Fibroblast of lung (primary cell): ENCODE measurements around the gene ZNF565. TPM values are rescaled to one million over a fixed set of nuclear protein-coding genes. Genes with fewer than 3 reads are reported as not detected.
"Not testable (repeated sequence)": the region's sequence is repeated elsewhere in the genome, so short reads cannot be mapped to it uniquely, and the experiment has no call there.

ENCODE experiments used
- DNase-seq, 2 donors: peaks; one replicate each; pipeline versions ENCODE4 v3.0.0 to v3.0.0-alpha.2; 2010; ENCODE audit warnings: low read depth in 2 of 2
- H2AFZ ChIP-seq: 2 replicates; pipeline ENCODE4 v1.5.1; 2012; ENCODE audit warnings: low read length, control low read depth, inconsistent platforms
- H3K27ac ChIP-seq: 2 replicates; pipeline ENCODE4 v1.5.1; 2011; ENCODE audit warnings: low read length, control low read depth; ENCODE audit not compliant: insufficient read depth
- H3K27me3 ChIP-seq: 2 replicates; pipeline ENCODE4 v1.5.1; 2011; ENCODE audit warnings: mild to moderate bottlenecking, low read length; ENCODE audit not compliant: control insufficient read depth, insufficient read depth
- H3K36me3 ChIP-seq: 2 replicates; pipeline ENCODE4 v1.5.1; 2011; ENCODE audit warnings: low read length; ENCODE audit not compliant: control insufficient read depth, insufficient read depth
- H3K4me1 ChIP-seq: 2 replicates; pipeline ENCODE4 v1.5.1; 2011; ENCODE audit warnings: low read length; ENCODE audit not compliant: control insufficient read depth, insufficient read depth; ENCODE audit errors: extremely low read depth
- H3K4me2 ChIP-seq: 2 replicates; pipeline ENCODE4 v1.5.1; 2011; ENCODE audit warnings: low read length, control low read depth; ENCODE audit not compliant: insufficient read depth; ENCODE audit errors: extremely low read depth
- H3K4me3 ChIP-seq, 4 experiments: fragments of 200-600 bp in 1 of 4; sonication (generic) in 1 of 4; replicated peaks in 1 of 4; 2 replicates each; pipeline ENCODE4 v1.5.1; 2011 to 2016; ENCODE audit warnings: low read length in 4 of 4, low read depth in 3 of 4, mild to moderate bottlenecking in 3 of 4, control low read depth in 2 of 4, inconsistent platforms in 1 of 4, mixed read lengths in 1 of 4; ENCODE audit not compliant: insufficient read depth in 1 of 4; ENCODE audit errors: control extremely low read depth in 1 of 4
- H3K79me2 ChIP-seq: 2 replicates; pipeline ENCODE4 v1.5.1; 2012; ENCODE audit warnings: mild to moderate bottlenecking, low read length, inconsistent platforms; ENCODE audit not compliant: control insufficient read depth, insufficient read depth
- H3K9ac ChIP-seq: 2 replicates; pipeline ENCODE4 v1.5.1; 2011; ENCODE audit warnings: mild to moderate bottlenecking, low read length, control low read depth; ENCODE audit not compliant: insufficient read depth
- H3K9me3 ChIP-seq: 2 replicates; pipeline ENCODE4 v1.5.1; 2012; ENCODE audit warnings: low read depth, low read length; ENCODE audit not compliant: control insufficient read depth, insufficient read depth
- H4K20me1 ChIP-seq: 2 replicates; pipeline ENCODE4 v1.5.1; 2011; ENCODE audit warnings: low read length; ENCODE audit not compliant: control insufficient read depth, insufficient read depth; ENCODE audit errors: extremely low read depth
- EZH2 ChIP-seq: IDR thresholded peaks from 2 replicates; pipeline ENCODE4 v1.5.1; 2012; ENCODE audit warnings: low read length, control low read depth, mild to moderate bottlenecking; ENCODE audit errors: missing control alignments
- polyA plus RNA-seq, 2 donors: library from polyadenylated mRNA; depleted of rRNA in 1 of 2; stranded (reverse) in 1 of 2; unstranded in 1 of 2; fragments of >200 nt; gene quantifications; 2 replicates each; pipeline ENCODE4 v1.2.1, GENCODE V29; 2011 to 2012; ENCODE audit warnings: missing spikeins in 1 of 2
- total RNA-seq: library from RNA; depleted of rRNA; stranded (reverse); fragments of >200 nt; gene quantifications from 2 replicates; pipeline ENCODE4 v1.2.1, GENCODE V29; 2014
- TF ChIP-seq, protein P1 (sequence below), 2 donors: IDR thresholded peaks in 1 of 2; conservative IDR thresholded peaks in 1 of 2; 1 replicate in 1 of 2; 2 replicates in 1 of 2; pipeline ENCODE4 v1.5.1; 2011 to 2012; ENCODE audit warnings: low read length in 2 of 2, control low read depth in 1 of 2, inconsistent platforms in 1 of 2, low read depth in 1 of 2, mild to moderate bottlenecking in 1 of 2

ZNF565 gene
- total and polyA plus RNA-seq, 2 donors (not counting 1 experiment from before 2014, with no cell fraction given): 4.3 to 6.3 TPM

DNA sequence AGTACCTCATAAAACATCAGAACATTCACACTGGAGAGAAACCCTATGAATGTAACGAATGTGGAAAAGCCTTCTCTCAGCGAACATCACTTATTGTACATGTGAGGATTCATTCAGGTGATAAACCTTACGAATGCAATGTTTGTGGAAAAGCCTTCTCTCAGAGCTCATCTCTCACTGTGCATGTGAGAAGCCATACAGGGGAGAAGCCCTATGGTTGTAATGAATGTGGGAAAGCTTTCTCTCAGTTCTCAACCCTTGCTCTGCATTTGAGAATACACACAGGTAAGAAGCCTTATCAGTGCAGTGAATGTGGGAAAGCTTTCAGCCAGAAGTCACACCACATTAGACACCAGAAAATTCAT is 22.5 kb upstream of the ZNF565 start:
- Histone ChIP-seq H3K79me2 (peaks cover 1% of the 10 kb centered on the region), H3K4me1 (no peaks in the 10 kb centered on the region), H2AFZ (no peak overlapping the region), H3K4me3 (no peak overlapping the region), H3K27ac (no peak overlapping the region), H3K9ac (no peak overlapping the region), H3K4me2 (no peak overlapping the region), H3K9me3 (peaks cover 3% of the 10 kb centered on the region), H3K36me3 (peaks cover 11% of the 10 kb centered on the region), H3K27me3 (no peaks in the 10 kb centered on the region), H4K20me1 (no peaks in the 10 kb centered on the region)
- no peak for TF ChIP-seq EZH2
- TF ChIP-seq, protein P1, sequence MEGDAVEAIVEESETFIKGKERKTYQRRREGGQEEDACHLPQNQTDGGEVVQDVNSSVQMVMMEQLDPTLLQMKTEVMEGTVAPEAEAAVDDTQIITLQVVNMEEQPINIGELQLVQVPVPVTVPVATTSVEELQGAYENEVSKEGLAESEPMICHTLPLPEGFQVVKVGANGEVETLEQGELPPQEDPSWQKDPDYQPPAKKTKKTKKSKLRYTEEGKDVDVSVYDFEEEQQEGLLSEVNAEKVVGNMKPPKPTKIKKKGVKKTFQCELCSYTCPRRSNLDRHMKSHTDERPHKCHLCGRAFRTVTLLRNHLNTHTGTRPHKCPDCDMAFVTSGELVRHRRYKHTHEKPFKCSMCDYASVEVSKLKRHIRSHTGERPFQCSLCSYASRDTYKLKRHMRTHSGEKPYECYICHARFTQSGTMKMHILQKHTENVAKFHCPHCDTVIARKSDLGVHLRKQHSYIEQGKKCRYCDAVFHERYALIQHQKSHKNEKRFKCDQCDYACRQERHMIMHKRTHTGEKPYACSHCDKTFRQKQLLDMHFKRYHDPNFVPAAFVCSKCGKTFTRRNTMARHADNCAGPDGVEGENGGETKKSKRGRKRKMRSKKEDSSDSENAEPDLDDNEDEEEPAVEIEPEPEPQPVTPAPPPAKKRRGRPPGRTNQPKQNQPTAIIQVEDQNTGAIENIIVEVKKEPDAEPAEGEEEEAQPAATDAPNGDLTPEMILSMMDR (conservative IDR thresholded peaks at IDR 0.05 in 1 of 2, IDR thresholded peaks at IDR 0.05 in 1 of 2; ENCODE audit: low read depth in 1 of 2, low read length in 2 of 2): no peak
- no peak for DNase-seq

DNA sequence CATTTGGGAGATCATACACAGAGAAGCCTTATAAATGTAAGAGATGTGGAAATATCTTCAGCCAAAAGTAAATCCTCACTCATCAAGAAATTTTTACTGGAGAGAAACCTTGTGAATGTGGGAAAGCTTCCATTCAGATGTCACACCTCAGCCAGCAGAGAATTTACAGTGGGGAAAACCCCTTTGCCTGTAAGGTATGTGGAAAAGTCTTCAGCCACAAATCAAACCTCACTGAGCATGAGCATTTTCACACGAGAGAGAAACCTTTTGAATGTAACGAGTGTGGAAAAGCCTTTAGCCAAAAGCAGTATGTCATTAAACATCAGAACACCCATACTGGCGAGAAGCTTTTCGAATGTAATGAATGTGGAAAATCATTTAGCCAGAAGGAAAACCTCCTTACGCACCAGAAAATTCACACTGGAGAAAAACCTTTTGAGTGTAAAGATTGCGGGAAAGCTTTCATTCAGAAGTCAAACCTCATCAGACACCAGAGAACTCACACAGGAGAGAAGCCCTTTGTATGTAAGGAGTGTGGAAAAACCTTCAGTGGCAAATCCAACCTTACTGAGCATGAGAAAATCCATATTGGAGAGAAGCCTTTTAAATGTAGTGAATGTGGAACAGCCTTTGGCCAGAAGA is 22.0 kb upstream of the ZNF565 start:
- DNase-seq: no peak
- Histone ChIP-seq H3K79me2 (peaks cover 1% of the 10 kb centered on the region), H3K9me3 (peaks cover 3% of the 10 kb centered on the region), H3K27me3 (no peaks in the 10 kb centered on the region), H3K4me1 (no peaks in the 10 kb centered on the region), H3K4me3 (no peak overlapping the region), H3K4me2 (no peak overlapping the region), H4K20me1 (no peaks in the 10 kb centered on the region), H3K27ac (no peak overlapping the region), H3K9ac (no peak overlapping the region), H2AFZ (no peak overlapping the region), H3K36me3 (peaks cover 13% of the 10 kb centered on the region)
- TF ChIP-seq, protein P1 (conservative IDR thresholded peaks at IDR 0.05 in 1 of 2, IDR thresholded peaks at IDR 0.05 in 1 of 2; ENCODE audit: low read depth in 1 of 2, low read length in 2 of 2): no peak
- TF ChIP-seq EZH2: no peak

DNA sequence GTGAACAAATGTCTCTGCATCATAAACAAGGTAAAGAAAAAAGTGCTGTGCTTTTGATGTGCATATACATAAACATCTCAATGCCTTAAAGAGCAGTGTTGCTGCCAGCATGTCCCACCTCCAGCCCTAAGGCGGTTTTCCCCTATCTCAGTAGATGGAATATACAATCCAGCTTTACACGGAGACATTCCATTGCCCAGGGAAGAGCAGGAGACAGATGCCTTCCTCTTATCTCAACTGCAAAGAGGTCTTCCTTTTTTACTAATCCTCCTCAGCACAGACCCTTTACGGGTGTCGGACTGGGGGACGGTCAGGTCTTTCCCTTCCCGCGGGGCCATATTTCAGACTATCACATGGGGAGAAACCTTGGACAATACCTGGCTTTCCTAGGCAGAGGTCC is 19.2 kb upstream of the ZNF565 start:
- not testable (repeated sequence) for H3K9me3 ChIP-seq, H3K4me3 ChIP-seq, DNase-seq, H4K20me1 ChIP-seq, H3K27me3 ChIP-seq, H3K27ac ChIP-seq, H2AFZ ChIP-seq, H3K4me1 ChIP-seq, H3K4me2 ChIP-seq, H3K9ac ChIP-seq
- H3K79me2 ChIP-seq: peaks cover 11% of the 10 kb centered on the region
- H3K36me3 ChIP-seq: peaks cover 22% of the 10 kb centered on the region
